ENCODE results near the gene SMPX.

GRCh38 chrX:21744721-21745120 lies 13.2 kb downstream of the SMPX start:
- TF ChIP-seq BHLHE40 (IDR thresholded peaks at IDR 0.05; ENCODE audit: low read depth, low read length) (no peak), RFX5 (IDR thresholded peaks at IDR 0.05; ENCODE audit: low read depth, low read length) (no peak)
